Epithelial cell of proximal tubule (primary cell): ENCODE data around the gene CEP72. TPM values are rescaled to one million over a fixed set of nuclear protein-coding genes. Genes with fewer than 3 reads are reported as not detected.

ENCODE experiments used
- DNase-seq: peaks from one replicate; pipeline ENCODE4 v3.0.0-alpha.2; 2011; ENCODE audit warnings: low read depth
- H3K4me3 ChIP-seq: 2 replicates; pipeline ENCODE4 v1.5.1; 2011; ENCODE audit warnings: low read depth, mild to moderate bottlenecking, low read length
- total RNA-seq: library from RNA; depleted of rRNA; stranded (reverse); fragments of >200 nt; gene quantifications from 2 replicates; pipeline ENCODE4 v1.2.3, GENCODE V29; 2015
- TF ChIP-seq, protein P1 (sequence below): conservative IDR thresholded peaks from 2 replicates; pipeline ENCODE4 v1.5.1; 2012; ENCODE audit warnings: low read depth, mild to moderate bottlenecking, low read length

CEP72 gene
- total RNA-seq, 1 donor from 2014 or later: 7.6 TPM

DNA sequence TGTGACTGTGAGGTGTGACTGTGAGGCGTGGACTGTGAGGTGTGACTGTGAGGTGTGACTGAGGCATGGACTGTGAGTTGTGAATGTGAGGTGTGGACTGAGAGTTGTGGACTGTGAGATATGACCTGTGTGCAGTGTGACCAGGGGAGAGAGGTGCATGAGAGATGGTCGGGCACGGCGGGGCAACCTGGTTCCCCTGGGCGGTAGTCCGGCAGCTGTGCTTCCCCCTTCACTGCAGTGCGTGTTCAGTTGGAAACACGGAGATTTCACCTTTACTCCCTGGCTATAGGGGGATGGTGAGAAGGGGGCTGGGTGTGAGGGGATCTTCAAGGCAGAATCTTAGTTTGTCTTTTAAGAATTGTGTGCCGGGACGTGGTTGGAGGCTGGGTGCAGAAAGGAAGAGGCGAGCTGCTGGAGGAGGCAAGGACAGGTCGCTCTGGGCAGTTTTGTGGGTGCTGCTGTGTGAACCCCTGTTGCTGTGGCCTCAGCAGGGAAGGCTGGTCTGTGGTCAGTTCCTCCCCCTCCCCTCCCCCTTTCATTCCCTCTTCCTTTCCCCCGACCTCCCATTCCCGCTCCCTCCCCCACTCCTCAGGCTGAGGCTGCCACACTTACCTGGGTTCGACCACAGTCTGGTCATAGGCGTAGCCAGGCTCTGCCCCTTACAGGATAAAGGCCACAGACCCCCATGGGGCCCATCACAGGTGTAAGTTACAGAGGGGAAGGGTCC lies 39.3 kb downstream of the CEP72 start:
- H3K4me3 ChIP-seq: no peak overlapping the region
- TF ChIP-seq, protein P1, sequence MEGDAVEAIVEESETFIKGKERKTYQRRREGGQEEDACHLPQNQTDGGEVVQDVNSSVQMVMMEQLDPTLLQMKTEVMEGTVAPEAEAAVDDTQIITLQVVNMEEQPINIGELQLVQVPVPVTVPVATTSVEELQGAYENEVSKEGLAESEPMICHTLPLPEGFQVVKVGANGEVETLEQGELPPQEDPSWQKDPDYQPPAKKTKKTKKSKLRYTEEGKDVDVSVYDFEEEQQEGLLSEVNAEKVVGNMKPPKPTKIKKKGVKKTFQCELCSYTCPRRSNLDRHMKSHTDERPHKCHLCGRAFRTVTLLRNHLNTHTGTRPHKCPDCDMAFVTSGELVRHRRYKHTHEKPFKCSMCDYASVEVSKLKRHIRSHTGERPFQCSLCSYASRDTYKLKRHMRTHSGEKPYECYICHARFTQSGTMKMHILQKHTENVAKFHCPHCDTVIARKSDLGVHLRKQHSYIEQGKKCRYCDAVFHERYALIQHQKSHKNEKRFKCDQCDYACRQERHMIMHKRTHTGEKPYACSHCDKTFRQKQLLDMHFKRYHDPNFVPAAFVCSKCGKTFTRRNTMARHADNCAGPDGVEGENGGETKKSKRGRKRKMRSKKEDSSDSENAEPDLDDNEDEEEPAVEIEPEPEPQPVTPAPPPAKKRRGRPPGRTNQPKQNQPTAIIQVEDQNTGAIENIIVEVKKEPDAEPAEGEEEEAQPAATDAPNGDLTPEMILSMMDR: no peak

DNA sequence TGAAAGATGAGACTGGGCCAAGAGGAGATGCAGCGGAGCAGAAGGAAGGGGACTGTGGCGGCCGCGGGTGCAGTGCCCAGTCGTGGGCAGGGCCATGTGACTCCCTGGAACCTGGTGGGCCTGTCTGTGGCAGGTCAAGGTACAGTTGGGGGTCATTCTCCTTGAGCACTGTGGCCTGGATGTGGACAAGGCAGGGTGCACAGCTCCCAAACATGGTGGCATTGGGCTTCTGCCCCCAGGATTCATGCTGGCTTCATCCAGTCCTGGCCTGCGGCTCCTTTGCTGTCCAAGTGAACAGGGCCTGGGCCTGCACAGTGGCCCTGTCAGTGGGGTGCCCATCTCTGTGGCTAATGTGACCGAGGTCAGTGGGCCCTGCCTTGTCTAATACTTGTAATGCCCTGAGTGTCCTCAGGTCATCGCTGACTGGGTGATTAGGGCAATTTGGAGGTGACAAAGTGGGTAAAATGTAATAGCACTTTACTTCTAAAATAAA lies 39.9 kb downstream of the CEP72 start:
- TF ChIP-seq, protein P1: no peak
- no peak for DNase-seq
- H3K4me3 ChIP-seq: no peak overlapping the region

More for the DNA sequence above, 39.3 kb downstream of the CEP72 start:
- DNase-seq: no peak

DNA sequence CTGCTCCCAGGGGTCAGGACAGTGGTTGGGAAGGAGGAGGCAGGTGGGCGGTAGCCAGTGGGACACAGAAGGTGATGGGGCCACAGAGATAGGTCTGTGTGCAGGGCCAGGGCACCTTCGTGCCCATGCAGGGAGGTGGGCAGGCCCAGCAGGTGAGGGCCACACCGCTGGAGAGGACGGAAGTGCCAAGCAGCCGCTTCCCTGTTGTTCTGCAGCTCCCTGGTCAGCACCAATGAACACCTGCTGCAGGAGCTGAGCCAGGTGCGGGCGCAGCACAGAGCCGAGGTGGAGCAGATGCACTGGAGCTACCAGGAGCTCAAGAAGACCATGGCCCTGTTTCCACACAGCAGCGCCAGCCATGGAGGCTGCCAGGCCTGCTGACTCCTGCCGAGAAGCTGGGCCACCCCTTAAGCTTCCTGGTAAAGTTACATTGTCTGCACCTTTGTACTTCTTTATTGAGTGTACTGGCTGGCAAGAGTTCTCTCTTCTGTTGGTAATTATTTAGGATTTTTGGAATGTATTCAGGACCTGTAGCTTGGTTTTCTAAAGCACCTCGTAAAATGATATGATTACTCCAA lies 40.7 kb downstream of the CEP72 start:
- DNase-seq: no peak
- H3K4me3 ChIP-seq: no peak overlapping the region
- TF ChIP-seq, protein P1: no peak

DNA sequence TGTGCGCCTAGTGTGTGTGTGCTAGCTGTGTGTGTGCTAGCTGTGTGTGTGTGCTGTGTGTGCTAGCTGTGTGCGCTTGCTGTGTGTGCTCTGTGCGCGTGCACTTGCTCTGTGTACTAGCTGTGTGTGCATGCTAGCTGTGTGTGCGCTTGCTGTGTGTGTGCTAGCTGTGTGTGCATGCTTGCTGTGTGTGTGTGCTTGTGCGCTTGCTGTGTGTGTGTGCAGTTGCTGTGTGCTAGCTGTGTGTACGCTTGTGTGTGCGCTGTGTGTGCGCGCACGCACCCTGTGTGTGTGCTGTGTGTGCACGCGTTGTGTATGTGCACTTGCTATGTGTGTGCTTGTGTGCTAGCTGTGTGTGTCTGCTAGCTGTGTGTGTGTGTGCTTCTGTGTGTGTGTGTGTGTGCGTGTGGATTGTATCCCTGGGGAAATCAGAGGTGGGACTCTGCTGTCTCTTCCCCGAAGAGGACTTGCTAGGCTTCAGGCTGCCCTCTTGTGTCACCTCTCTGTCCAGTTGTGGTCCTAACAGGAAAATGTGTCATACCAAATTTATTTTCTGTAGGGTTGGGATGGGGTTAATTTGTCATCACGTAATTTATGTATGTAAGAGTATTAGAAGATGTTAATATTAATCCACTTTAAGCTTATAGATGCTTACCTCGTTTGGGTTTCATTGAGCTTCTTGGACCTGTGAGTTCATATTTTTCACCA lies 42.1 kb downstream of the CEP72 start:
- TF ChIP-seq, protein P1: no peak
- no peak for DNase-seq

DNA sequence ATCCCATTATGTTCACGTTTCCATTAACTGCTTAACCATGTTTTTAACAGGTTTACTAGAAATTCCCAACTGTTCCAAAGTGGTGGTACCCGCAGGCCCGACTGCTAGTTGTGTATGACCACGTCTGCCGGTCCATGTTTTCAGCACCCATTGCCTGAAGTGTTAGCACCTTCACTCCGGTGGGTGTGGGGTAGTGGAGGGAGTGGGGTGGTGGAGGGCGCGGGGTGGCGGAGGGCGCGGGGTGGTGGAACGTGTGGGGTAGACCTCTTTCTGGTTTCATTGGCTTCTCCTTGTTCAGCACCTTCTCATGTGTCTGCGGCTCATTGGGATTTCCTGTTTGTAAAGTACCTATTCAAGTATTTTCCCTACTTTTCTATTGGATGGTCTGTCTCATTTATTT lies 43.3 kb downstream of the CEP72 start:
- DNase-seq: no peak
- TF ChIP-seq, protein P1: no peak
- H3K4me3 ChIP-seq: no peak overlapping the region

More for the DNA sequence above, 42.1 kb downstream of the CEP72 start:
- no peak overlapping the region for H3K4me3 ChIP-seq

DNA sequence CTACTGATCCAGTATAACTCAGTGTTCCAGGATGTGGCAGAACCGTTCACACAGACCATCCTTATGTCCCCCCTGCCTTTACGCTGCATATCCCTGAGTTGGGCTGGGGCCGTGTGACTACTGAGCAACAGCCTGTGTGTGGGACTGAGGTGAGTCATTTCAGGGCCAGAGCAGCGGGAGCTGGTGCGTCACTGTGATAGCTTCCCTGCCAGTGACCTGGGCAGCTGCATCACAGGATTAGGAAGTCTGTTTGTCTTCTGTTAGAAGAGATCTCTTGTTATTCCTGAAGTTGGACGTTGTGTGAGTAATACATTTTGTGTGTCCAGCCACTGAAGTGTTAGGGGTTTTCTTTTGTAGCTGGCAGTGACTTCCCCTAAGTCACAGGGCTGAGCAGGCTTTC lies 45.4 kb downstream of the CEP72 start:
- H3K4me3 ChIP-seq: no peak overlapping the region
- TF ChIP-seq, protein P1: no peak
- DNase-seq: peak; percentile 25
